Cardiac fibroblast (primary cell): ENCODE measurements around the gene ANKEF1.

Experiments
- DNase-seq, 2 donors: peaks; one replicate each; pipeline versions ENCODE4 v3.0.0 to v3.0.0-alpha.2; 2010; ENCODE audit warnings: low read depth in 2 of 2
- H3K4me3 ChIP-seq, 2 donors: replicated peaks in 1 of 2; 1 replicate in 1 of 2; 2 replicates in 1 of 2; pipeline ENCODE4 v1.5.1; 2011; ENCODE audit warnings: low read depth in 2 of 2, low read length in 2 of 2, mild to moderate bottlenecking in 2 of 2, moderate library complexity in 1 of 2
- TF ChIP-seq, protein P1 (sequence below): IDR thresholded peaks from one replicate; pipeline ENCODE4 v1.5.1; 2011; ENCODE audit warnings: low read depth, mild to moderate bottlenecking, low read length, inconsistent platforms

Gene ANKEF1

DNA sequence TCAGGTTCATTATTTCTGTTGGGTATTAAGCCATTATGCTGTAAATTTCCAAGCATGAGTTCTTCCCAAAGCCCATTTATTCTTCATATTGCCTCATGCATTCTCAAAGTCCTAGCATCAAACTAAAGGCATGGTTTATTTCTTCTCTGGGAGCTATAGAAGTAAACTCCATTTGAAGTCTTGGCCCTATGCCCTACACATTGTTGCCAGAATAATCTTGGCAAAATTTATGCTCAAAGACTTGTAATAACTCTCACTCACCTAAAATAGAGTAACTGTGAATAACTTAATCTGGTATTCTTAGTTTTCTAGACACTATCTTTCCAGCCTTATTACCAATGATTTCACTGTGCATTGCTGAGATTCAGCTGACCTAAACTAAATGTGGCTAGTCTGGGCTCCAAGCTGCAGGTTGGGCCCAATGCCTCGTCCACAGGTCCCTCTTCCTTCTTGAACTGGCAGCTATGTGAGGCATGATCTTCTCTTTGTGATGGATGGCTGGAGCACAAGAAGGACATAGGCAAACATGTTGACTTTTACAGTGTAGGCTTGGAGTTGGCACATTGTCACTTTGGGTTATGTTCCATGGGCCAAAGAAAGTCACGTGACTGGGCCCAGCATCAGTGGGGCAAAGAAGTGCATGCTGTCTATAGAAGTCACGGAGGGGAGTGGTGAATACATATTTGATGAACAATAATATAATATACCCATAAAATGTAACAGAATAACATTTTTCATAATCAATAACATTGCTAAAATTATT is 39.1 kb upstream of the ANKEF1 start:
- H3K4me3 ChIP-seq, result no peak overlapping the region
- TF ChIP-seq, protein P1, sequence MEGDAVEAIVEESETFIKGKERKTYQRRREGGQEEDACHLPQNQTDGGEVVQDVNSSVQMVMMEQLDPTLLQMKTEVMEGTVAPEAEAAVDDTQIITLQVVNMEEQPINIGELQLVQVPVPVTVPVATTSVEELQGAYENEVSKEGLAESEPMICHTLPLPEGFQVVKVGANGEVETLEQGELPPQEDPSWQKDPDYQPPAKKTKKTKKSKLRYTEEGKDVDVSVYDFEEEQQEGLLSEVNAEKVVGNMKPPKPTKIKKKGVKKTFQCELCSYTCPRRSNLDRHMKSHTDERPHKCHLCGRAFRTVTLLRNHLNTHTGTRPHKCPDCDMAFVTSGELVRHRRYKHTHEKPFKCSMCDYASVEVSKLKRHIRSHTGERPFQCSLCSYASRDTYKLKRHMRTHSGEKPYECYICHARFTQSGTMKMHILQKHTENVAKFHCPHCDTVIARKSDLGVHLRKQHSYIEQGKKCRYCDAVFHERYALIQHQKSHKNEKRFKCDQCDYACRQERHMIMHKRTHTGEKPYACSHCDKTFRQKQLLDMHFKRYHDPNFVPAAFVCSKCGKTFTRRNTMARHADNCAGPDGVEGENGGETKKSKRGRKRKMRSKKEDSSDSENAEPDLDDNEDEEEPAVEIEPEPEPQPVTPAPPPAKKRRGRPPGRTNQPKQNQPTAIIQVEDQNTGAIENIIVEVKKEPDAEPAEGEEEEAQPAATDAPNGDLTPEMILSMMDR, result no peak
- DNase-seq, result no peak

DNA sequence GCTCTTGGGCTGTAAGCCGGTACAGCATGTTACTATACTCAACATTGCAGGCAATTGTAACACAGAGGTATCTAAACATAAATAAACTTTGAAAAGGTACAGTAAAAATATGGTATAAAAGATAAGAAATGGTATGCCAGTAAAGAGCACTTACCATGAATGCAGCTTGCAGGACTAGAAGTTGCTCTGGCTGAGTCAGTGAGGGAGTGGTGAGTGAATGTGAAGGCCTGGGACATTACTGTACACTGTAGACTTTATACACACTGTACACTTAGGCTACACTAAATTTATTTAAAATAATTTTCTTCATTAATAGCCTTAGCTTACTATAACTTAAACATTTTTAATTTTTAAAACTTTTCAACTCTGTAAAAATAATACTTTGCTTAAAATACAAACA is 37.8 kb upstream of the ANKEF1 start:
- no peak overlapping the region for H3K4me3 ChIP-seq
- DNase-seq, result peak in 1 of 2 donors; percentile 40
- TF ChIP-seq, protein P1, result no peak

DNA sequence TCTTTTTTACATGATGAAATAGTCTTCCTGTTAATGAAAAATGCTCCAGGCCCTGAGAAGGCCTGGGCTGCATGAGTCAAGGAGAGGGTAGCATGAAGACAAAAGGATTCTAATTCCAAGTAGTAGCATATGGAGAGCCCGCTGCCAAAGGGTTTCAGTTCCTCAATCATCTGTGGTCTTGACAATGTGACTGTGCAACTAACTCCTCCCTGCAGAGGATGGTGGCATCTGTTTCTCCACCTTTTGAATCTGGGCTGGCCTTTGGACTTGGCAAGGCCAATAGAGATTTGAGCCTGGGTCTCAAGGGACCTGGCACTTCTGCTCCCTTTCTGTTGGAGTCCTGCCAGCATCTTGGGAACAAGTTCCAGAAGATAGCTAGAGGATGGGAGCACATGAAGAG is 35.1 kb upstream of the ANKEF1 start:
- H3K4me3 ChIP-seq, result no peak overlapping the region
- no peak for DNase-seq
- TF ChIP-seq, protein P1, result no peak

DNA sequence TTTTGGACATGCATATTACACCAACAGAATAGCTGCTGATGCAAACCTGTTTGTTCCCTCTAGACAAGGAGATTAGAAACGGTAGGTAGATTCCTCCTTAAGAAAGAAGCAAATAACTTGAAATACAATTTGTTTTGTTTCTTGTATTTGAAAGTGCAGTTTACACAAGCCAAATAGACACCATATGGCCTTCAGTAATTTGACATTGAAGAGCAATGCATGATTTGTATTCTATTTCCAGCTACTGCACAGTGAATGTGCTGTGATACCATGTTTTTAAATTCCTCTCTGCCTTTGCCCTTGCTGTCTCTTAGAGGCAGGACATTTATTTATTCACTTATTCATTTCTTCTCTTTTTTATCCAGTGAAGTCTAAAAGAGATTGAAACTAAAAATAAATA is 31.9 kb upstream of the ANKEF1 start:
- no peak for DNase-seq
- no peak overlapping the region for H3K4me3 ChIP-seq
- TF ChIP-seq, protein P1, result no peak

DNA sequence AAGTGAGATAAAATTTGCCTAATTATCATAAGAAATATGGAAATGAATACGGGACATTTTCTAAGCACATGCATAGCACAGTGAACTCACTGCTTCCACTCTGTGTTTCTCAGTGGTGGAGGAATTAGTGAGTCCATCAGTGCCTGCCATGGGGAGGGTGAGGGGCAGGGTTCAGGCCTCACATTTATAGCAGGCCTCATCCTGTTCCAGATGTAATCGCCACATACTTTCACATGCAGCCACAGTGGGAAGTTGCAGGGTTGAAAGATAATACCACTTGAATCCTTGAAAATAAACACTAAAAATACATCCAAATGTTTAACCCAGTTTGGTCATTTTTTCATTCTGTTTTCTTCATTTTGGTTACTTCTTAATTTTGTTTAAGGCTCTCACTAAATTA is 29.9 kb upstream of the ANKEF1 start:
- H3K4me3 ChIP-seq, result no peak overlapping the region
- TF ChIP-seq, protein P1, result no peak
- no peak for DNase-seq

DNA sequence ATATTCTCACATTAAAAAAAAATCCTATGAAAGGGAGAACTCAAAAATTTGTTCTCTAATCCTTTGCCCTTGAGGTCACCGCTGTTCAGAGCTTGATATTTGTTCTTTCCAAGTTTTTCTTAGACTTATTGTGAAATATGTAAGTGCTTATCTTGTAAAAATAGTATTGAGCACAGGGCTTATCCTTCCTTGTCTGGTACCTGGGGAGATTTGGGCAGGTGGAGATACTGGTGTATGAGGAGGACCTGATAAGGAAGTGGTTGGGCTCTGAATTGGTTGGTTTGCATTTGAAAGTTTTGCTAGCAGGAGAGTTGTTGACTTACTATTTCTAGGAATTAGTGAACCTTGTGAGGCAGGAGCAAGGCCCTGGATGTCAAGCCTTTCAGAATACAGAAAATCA is 28.9 kb upstream of the ANKEF1 start:
- H3K4me3 ChIP-seq, result no peak overlapping the region
- no peak for DNase-seq
- TF ChIP-seq, protein P1, result no peak
